Measurements from ENCODE around the gene MXI1.

MXI1 gene

DNA sequence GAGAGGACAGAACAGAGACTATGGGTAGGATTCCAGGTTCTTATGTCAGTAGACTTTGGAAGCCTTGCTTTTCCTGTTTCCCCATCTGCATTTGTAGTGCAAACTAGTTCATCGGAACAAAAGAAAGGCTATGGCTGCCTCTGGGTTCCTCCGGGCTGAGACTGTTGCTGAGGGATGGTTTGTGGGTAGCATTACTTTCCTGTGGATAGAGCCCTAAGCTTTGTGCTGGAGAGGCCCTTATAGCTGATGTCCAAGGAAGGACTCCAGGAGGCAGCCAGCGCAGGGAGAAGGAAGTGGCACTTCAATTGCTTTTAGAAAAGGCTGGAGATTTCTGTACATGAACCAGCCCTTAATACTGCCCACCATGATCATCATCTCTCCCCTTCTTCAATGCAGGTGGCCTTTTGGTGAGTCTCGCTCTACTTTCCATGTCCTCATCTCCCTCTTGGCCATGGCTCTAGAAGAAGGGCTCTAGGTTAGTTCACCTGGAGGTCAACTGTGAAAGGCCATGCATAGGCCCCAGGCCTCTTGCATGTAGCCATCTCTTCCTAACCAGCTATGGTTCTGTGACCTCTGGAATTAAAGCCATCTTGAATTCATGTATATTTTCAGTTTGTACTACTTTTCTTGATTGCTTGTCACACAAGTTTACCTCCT lies 15.4 kb downstream of the MXI1 start:
- Histone ChIP-seq H3K9ac (ENCODE audit: insufficient read length) (no peak overlapping the region), H3K36me3 (ENCODE audit: insufficient read depth, low read length) (no peaks in the 10 kb centered on the region), H3K9me3 (ENCODE audit: low read depth, low read length) (no peaks in the 10 kb centered on the region), H3K27ac (no peak overlapping the region), H3K4me3 (no peak overlapping the region)
- DNase-seq (ENCODE audit: low read depth, low spot score): no peak
- TF ChIP-seq EZH2 (IDR thresholded peaks at IDR 0.05): no peak
- TF ChIP-seq FOXP2 (optimal IDR thresholded peaks at IDR 0.05; ENCODE audit: control extremely low read depth, extremely low read length, insufficient read depth): no peak
- no peak for TF ChIP-seq POLR2AphosphoS5 (IDR thresholded peaks at IDR 0.05; ENCODE audit: borderline replicate concordance, low read depth, low read length)

DNA sequence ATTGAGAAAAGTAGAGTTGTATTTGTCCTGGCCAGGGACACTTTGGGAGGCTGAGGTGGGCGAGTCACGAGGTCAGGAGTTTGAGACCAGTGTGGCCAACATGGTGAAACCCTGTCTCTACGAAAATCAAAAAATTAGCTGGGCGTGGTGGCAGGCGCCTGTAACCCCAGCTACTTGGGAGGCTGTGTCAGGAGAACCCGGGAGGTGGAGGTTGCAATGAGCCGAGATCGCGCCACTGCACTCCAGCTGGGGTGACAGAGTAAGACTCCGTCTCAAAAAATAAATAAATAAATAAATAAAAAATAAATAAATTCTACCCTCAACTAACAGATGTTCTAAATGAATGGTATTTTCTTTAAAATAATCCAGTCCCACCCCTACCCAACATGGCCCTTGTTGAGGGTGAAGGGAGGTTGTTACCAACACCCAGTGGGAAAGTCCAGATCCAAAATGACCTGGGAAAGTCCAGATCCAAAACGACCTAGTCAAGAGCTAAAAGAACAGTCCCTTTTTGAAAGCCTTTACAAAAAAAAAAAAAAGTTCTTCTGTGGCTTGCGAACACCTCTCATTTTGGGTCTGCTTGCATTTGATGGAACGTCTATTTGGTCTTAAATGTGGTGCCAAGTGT lies 16.0 kb downstream of the MXI1 start:
- Histone ChIP-seq H3K4me3 (no peak overlapping the region), H3K9me3 (ENCODE audit: low read depth, low read length) (no peaks in the 10 kb centered on the region), H3K36me3 (ENCODE audit: insufficient read depth, low read length) (peaks cover 2% of the 10 kb centered on the region), H3K9ac (ENCODE audit: insufficient read length) (no peak overlapping the region), H3K27ac (no peak overlapping the region)
- TF ChIP-seq EZH2 (IDR thresholded peaks at IDR 0.05): no peak
- TF ChIP-seq FOXP2 (optimal IDR thresholded peaks at IDR 0.05; ENCODE audit: control extremely low read depth, extremely low read length, insufficient read depth): no peak
- TF ChIP-seq POLR2AphosphoS5 (IDR thresholded peaks at IDR 0.05; ENCODE audit: borderline replicate concordance, low read depth, low read length): no peak
- DNase-seq (ENCODE audit: low read depth, low spot score): no peak

DNA sequence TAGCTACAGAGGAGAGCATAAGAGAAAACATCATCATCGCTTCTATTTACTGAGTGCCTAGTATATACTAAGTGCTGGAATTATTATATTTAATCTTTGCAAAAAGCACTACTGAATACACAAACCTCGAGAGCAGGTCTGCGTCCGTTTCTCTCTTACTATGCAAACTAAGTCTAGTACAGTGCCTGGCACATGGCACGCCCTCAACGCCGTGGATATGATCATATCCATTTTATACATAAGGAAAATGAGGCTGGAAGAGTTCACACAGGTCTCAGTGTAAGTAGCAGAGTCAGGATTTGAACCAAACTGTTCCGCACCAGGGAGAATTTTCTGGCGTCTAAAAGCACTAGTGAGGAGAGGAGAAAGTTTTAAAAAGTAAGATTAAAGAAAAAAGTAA lies 17.6 kb downstream of the MXI1 start:
- DNase-seq (ENCODE audit: low read depth, low spot score): no peak
- Histone ChIP-seq H3K36me3 (ENCODE audit: insufficient read depth, low read length) (peaks cover 5% of the 10 kb centered on the region), H3K27ac (peak overlapping the region; percentile 69), H3K9me3 (ENCODE audit: low read depth, low read length) (no peaks in the 10 kb centered on the region), H3K9ac (ENCODE audit: insufficient read length) (peak overlapping the region; percentile 17), H3K4me3 (peak overlapping the region; percentile 71)
- TF ChIP-seq FOXP2 (optimal IDR thresholded peaks at IDR 0.05; ENCODE audit: control extremely low read depth, extremely low read length, insufficient read depth): no peak
- TF ChIP-seq EZH2 (IDR thresholded peaks at IDR 0.05): no peak
- TF ChIP-seq POLR2AphosphoS5 (IDR thresholded peaks at IDR 0.05; ENCODE audit: borderline replicate concordance, low read depth, low read length): no peak

DNA sequence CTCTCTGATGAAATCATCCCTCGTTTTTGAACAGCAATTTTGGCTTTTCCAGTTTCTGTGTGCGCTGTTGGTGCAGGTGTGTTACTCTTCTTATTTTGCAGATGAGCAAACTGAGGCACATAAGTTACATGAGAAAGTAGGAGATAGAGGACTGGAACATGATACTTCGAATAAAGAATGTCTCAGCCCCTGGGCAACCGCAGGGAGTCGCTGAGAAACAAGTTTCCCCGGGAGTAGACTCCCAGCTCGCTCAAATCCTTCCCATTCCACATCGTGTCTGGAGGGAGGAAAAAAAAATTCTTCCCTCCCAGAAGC lies 18.0 kb downstream of the MXI1 start:
- Histone ChIP-seq H3K9ac (ENCODE audit: insufficient read length) (peak overlapping the region; percentile 17), H3K36me3 (ENCODE audit: insufficient read depth, low read length) (peaks cover 5% of the 10 kb centered on the region), H3K9me3 (ENCODE audit: low read depth, low read length) (no peaks in the 10 kb centered on the region), H3K27ac (peak overlapping the region; percentile 69), H3K4me3 (peak overlapping the region; percentile 71)
- DNase-seq (ENCODE audit: low read depth, low spot score): no peak
- TF ChIP-seq POLR2AphosphoS5 (IDR thresholded peaks at IDR 0.05; ENCODE audit: borderline replicate concordance, low read depth, low read length) (no peak), EZH2 (IDR thresholded peaks at IDR 0.05) (no peak), FOXP2 (optimal IDR thresholded peaks at IDR 0.05; ENCODE audit: control extremely low read depth, extremely low read length, insufficient read depth) (no peak)

DNA sequence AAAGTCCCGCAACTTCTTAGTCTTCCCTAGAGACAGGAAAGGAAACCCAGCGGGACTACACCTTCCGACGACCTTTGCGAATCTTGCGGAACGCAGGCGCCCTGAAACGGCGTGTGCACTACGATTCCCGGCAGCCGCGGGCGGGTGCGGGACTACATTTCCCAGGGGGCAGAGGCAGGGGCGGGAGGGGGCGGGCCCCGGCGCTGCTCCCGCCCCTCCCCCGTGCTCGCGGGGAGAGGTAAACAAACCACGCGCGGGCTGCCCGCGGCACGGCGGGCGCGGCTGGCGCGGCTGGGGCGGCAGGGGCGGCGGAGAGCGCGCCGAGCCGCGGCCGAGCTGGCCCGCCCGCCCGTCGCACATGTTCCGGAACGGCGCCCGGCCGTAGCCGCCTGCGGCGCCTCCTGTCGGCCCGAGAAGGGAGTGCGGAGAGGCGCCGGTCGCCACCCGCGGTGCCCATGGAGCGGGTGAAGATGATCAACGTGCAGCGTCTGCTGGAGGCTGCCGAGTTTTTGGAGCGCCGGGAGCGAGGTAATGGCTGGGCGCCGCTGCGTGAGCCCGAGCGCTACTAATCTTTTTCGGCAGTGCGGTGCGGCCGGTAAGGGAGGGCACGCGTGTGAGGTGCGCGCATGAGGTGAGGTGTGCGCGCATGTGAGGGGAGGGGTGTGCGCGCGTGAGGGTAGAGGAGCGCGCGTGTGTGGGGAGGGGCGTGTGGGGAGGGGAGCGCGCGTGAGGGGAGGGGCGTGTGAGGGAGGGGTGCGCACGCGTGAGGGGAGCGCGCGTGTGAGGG lies 18.5 kb downstream of the MXI1 start:
- H3K27ac ChIP-seq: peak overlapping the region; percentile 69

DNA sequence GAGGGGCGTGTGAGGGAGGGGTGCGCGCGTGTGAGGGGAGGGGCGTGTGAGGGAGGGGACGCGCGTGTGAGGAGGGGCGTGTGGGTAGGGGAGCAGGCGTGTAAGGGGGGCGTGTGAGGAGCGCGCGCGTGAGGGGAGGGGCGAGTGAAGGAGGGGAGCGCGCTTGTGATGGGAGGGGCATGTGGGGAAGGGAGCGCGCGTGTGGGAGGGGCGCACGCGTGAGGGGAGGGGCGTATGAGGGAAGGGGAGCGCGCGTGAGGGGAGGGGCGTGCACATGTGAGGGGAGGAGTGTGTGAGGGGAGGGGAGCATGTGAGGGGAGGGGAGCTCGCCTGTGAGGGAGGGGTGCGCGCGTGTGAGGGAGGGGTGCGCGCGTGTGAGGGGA lies 19.1 kb downstream of the MXI1 start:
- peak overlapping the region; percentile 75 for H3K4me3 ChIP-seq
- TF ChIP-seq POLR2AphosphoS5 (IDR thresholded peaks at IDR 0.05; ENCODE audit: borderline replicate concordance, low read depth, low read length) (no peak), FOXP2 (optimal IDR thresholded peaks at IDR 0.05; ENCODE audit: control extremely low read depth, extremely low read length, insufficient read depth) (no peak), EZH2 (IDR thresholded peaks at IDR 0.05) (no peak)
- no peak for DNase-seq (ENCODE audit: low read depth, low spot score)
- no peaks in the 10 kb centered on the region for H3K9me3 ChIP-seq (ENCODE audit: low read depth, low read length)
- H3K27ac ChIP-seq: no peak overlapping the region
- no peak overlapping the region for H3K9ac ChIP-seq (ENCODE audit: insufficient read length)
- H3K36me3 ChIP-seq (ENCODE audit: insufficient read depth, low read length): peaks cover 5% of the 10 kb centered on the region

More for the DNA sequence above, 18.5 kb downstream of the MXI1 start:
- H3K9ac ChIP-seq (ENCODE audit: insufficient read length): peak overlapping the region; percentile 17
- peak overlapping the region; percentile 75 for H3K4me3 ChIP-seq
- peaks cover 5% of the 10 kb centered on the region for H3K36me3 ChIP-seq (ENCODE audit: insufficient read depth, low read length)
- TF ChIP-seq POLR2AphosphoS5 (IDR thresholded peaks at IDR 0.05; ENCODE audit: borderline replicate concordance, low read depth, low read length) (no peak), EZH2 (IDR thresholded peaks at IDR 0.05) (no peak), FOXP2 (optimal IDR thresholded peaks at IDR 0.05; ENCODE audit: control extremely low read depth, extremely low read length, insufficient read depth) (no peak)
- DNase-seq (ENCODE audit: low read depth, low spot score): no peak
- no peaks in the 10 kb centered on the region for H3K9me3 ChIP-seq (ENCODE audit: low read depth, low read length)

DNA sequence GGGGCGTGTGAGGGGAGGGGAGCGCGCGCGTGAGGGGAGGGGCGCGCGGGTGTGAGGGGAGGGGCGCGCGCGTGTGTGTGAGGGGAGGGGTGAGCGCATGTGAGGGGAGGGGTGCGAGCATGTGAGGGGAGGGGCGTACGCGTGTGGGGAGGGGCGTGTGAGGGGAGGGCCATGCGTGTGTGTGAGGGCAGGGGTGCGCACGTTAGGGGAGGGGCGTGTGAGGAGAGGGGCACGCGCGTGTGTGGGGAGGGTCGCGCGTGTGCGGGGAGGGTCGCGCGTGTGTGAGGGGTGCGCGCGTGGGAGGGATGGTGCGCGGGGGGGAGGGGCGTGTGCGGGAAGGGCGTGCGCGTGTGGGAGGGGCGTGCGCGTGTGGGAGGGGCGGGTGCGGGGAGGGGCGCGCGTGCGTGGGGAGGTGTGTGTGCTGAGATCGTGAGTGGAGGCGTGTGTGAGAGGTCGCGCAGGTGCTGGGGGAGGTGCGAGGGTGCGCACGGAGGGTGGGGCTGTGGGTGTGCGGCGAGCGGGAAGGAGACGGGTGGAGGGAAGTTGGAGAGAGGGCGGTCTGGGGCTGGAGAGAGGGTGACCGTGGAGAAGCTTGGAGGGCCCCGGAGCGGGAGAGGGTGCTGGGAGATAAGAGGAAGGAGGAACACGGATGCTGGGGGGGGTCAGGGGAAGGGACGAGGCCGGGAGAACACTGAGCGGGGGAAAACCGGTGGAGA lies 19.7 kb downstream of the MXI1 start:
- TF ChIP-seq POLR2AphosphoS5 (IDR thresholded peaks at IDR 0.05; ENCODE audit: borderline replicate concordance, low read depth, low read length): no peak
- no peak for TF ChIP-seq FOXP2 (optimal IDR thresholded peaks at IDR 0.05; ENCODE audit: control extremely low read depth, extremely low read length, insufficient read depth)
- no peak for TF ChIP-seq EZH2 (IDR thresholded peaks at IDR 0.05)
- DNase-seq (ENCODE audit: low read depth, low spot score): no peak
- H3K9me3 ChIP-seq (ENCODE audit: low read depth, low read length): no peaks in the 10 kb centered on the region
- no peak overlapping the region for H3K27ac ChIP-seq
- H3K4me3 ChIP-seq: peak overlapping the region; percentile 75
- H3K36me3 ChIP-seq (ENCODE audit: insufficient read depth, low read length): peaks cover 5% of the 10 kb centered on the region
- no peak overlapping the region for H3K9ac ChIP-seq (ENCODE audit: insufficient read length)

DNA sequence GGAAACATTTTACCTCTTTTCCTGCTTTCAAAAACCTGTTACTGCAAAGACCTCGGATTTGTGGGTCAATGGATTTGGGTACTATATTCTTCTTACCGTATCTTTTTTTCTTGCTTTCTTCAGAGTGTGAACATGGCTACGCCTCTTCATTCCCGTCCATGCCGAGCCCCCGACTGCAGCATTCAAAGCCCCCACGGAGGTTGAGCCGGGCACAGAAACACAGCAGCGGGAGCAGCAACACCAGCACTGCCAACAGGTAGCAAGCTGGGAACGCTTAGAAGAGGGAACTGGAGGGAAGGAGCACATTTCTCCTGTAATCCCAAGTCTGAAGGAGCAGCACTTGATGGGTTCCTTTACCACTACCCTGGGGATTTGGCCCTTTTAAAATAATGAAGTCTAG lies 20.7 kb downstream of the MXI1 start:
- Histone ChIP-seq H3K27ac (no peak overlapping the region), H3K9me3 (ENCODE audit: low read depth, low read length) (no peaks in the 10 kb centered on the region), H3K36me3 (ENCODE audit: insufficient read depth, low read length) (peaks cover 5% of the 10 kb centered on the region), H3K9ac (ENCODE audit: insufficient read length) (no peak overlapping the region), H3K4me3 (no peak overlapping the region)
- no peak for TF ChIP-seq EZH2 (IDR thresholded peaks at IDR 0.05)
- TF ChIP-seq POLR2AphosphoS5 (IDR thresholded peaks at IDR 0.05; ENCODE audit: borderline replicate concordance, low read depth, low read length): no peak
- TF ChIP-seq FOXP2 (optimal IDR thresholded peaks at IDR 0.05; ENCODE audit: control extremely low read depth, extremely low read length, insufficient read depth): no peak
- DNase-seq (ENCODE audit: low read depth, low spot score): no peak

Data from SK-N-MC (cell line).